Measurements from ENCODE around the gene ZNF576. TPM values are rescaled to one million over a fixed set of nuclear protein-coding genes. Genes with fewer than 3 reads are reported as not detected.

Gene ZNF576
- total RNA-seq, 1 experiment from 2014 or later = 6.2 TPM

- Histone ChIP-seq H3K4me1 (ENCODE audit: low read length) (peaks cover 15% of the 10 kb centered on the region), H3K27ac (ENCODE audit: low read length) (no peak overlapping the region), H3K4me3 (ENCODE audit: low read length) (no peak overlapping the region), H3K79me2 (ENCODE audit: low read length) (peaks cover 63% of the 10 kb centered on the region), H3K9ac (ENCODE audit: low read length) (no peak overlapping the region), H4K20me1 (ENCODE audit: insufficient read depth, low read depth, low read length) (peaks cover 9% of the 10 kb centered on the region; the same call in 1 of the 2 replicates), H3K27me3 (ENCODE audit: low read length) (no peaks in the 10 kb centered on the region), H2AFZ (ENCODE audit: low read length) (no peak overlapping the region), H3K9me3 (ENCODE audit: low read length) (no peaks in the 10 kb centered on the region), H3K36me3 (ENCODE audit: insufficient read depth, low read length) (peaks cover 3% of the 10 kb centered on the region), H3K9me2 (replicated peaks; ENCODE audit: insufficient read depth, low read length) (no peaks in the 10 kb centered on the region), H3K4me2 (ENCODE audit: low read depth, low read length, poor library complexity, severe bottlenecking) (no peak overlapping the region)
- no peak for DNase-seq
These were observed 14.1 kb downstream of the ZNF576 start for GRCh38 chr19:43610493-43610892.

GRCh38 chr19:43611788-43612187, 15.4 kb downstream of the ZNF576 start, which contains the start of gene SRRM5:
Gene SRRM5 (plus strand): TSS chr19:43612088. CDS start chr19:43612122, 34 bp downstream.
- no peaks in the 10 kb centered on the region for H3K9me3 ChIP-seq (ENCODE audit: low read length)
- H3K9ac ChIP-seq (ENCODE audit: low read length) = no peak within 1 kb of the TSS
- peaks cover 75% of the 10 kb centered on the region for H3K79me2 ChIP-seq (ENCODE audit: low read length)
- DNase-seq = no peak
- H3K9me2 ChIP-seq (replicated peaks; ENCODE audit: insufficient read depth, low read length) = no peaks in the 10 kb centered on the region
- H3K4me3 ChIP-seq (ENCODE audit: low read length) = no peak within 1 kb of the TSS
- H3K36me3 ChIP-seq (ENCODE audit: insufficient read depth, low read length) = peaks cover 3% of the 10 kb centered on the region
- peaks cover 9% of the 10 kb centered on the region for H3K4me1 ChIP-seq (ENCODE audit: low read length)
- no peak within 1 kb of the TSS for H3K27ac ChIP-seq (ENCODE audit: low read length)
- no peaks in the 10 kb centered on the region for H3K27me3 ChIP-seq (ENCODE audit: low read length)
- peaks cover 9% of the 10 kb centered on the region; the same call in 1 of the 2 replicates for H4K20me1 ChIP-seq (ENCODE audit: insufficient read depth, low read depth, low read length)
- H2AFZ ChIP-seq (ENCODE audit: low read length) = no peak within 1 kb of the TSS
- H3K4me2 ChIP-seq (ENCODE audit: low read depth, low read length, poor library complexity, severe bottlenecking) = no peak within 1 kb of the TSS

GRCh38 chr19:43612374-43612773, 16.0 kb downstream of the ZNF576 start:
- Histone ChIP-seq H3K4me3 (ENCODE audit: low read length) (no peak overlapping the region), H3K9me2 (replicated peaks; ENCODE audit: insufficient read depth, low read length) (no peaks in the 10 kb centered on the region), H3K4me1 (ENCODE audit: low read length) (peaks cover 3% of the 10 kb centered on the region), H3K79me2 (ENCODE audit: low read length) (peaks cover 81% of the 10 kb centered on the region), H4K20me1 (ENCODE audit: insufficient read depth, low read depth, low read length) (0 out of 2 replicates have a peak, but pooled peaks cover 9% of the 10 kb centered on the region), H3K4me2 (ENCODE audit: low read depth, low read length, poor library complexity, severe bottlenecking) (no peak overlapping the region), H3K9me3 (ENCODE audit: low read length) (no peaks in the 10 kb centered on the region), H3K27me3 (ENCODE audit: low read length) (no peaks in the 10 kb centered on the region), H3K27ac (ENCODE audit: low read length) (no peak overlapping the region), H3K9ac (ENCODE audit: low read length) (no peak overlapping the region), H2AFZ (ENCODE audit: low read length) (no peak overlapping the region), H3K36me3 (ENCODE audit: insufficient read depth, low read length) (peaks cover 3% of the 10 kb centered on the region)
- DNase-seq = no peak

- H3K27ac ChIP-seq (ENCODE audit: low read length) = no peak overlapping the region
- H3K9me3 ChIP-seq (ENCODE audit: low read length) = no peaks in the 10 kb centered on the region
- H3K36me3 ChIP-seq (ENCODE audit: insufficient read depth, low read length) = peaks cover 3% of the 10 kb centered on the region
- H3K9me2 ChIP-seq (replicated peaks; ENCODE audit: insufficient read depth, low read length) = no peaks in the 10 kb centered on the region
- H4K20me1 ChIP-seq (ENCODE audit: insufficient read depth, low read depth, low read length) = 0 out of 2 replicates have a peak, but pooled peaks cover 7% of the 10 kb centered on the region
- no peak overlapping the region for H2AFZ ChIP-seq (ENCODE audit: low read length)
- H3K4me1 ChIP-seq (ENCODE audit: low read length) = peaks cover 21% of the 10 kb centered on the region
- no peak overlapping the region for H3K4me2 ChIP-seq (ENCODE audit: low read depth, low read length, poor library complexity, severe bottlenecking)
- H3K79me2 ChIP-seq (ENCODE audit: low read length) = peaks cover 89% of the 10 kb centered on the region
- H3K27me3 ChIP-seq (ENCODE audit: low read length) = no peaks in the 10 kb centered on the region
- H3K9ac ChIP-seq (ENCODE audit: low read length) = no peak overlapping the region
- no peak overlapping the region for H3K4me3 ChIP-seq (ENCODE audit: low read length)
- no peak for DNase-seq
These were observed 19.9 kb downstream of the ZNF576 start for GRCh38 chr19:43616306-43616705.

GRCh38 chr19:43616954-43617353, 20.6 kb downstream of the ZNF576 start:
- peaks cover 21% of the 10 kb centered on the region for H3K4me1 ChIP-seq (ENCODE audit: low read length)
- H3K4me2 ChIP-seq (ENCODE audit: low read depth, low read length, poor library complexity, severe bottlenecking) = no peak overlapping the region
- H3K9me2 ChIP-seq (replicated peaks; ENCODE audit: insufficient read depth, low read length) = no peaks in the 10 kb centered on the region
- H3K27me3 ChIP-seq (ENCODE audit: low read length) = no peaks in the 10 kb centered on the region
- H2AFZ ChIP-seq (ENCODE audit: low read length) = no peak overlapping the region
- H3K4me3 ChIP-seq (ENCODE audit: low read length) = no peak overlapping the region
- DNase-seq = no peak
- H3K9me3 ChIP-seq (ENCODE audit: low read length) = no peaks in the 10 kb centered on the region
- H3K9ac ChIP-seq (ENCODE audit: low read length) = no peak overlapping the region
- H4K20me1 ChIP-seq (ENCODE audit: insufficient read depth, low read depth, low read length) = 0 out of 2 replicates have a peak, but pooled peaks cover 2% of the 10 kb centered on the region
- no peak overlapping the region for H3K27ac ChIP-seq (ENCODE audit: low read length)
- H3K79me2 ChIP-seq (ENCODE audit: low read length) = peaks cover 82% of the 10 kb centered on the region
- peaks cover 3% of the 10 kb centered on the region for H3K36me3 ChIP-seq (ENCODE audit: insufficient read depth, low read length)

- Histone ChIP-seq H3K9me3 (ENCODE audit: low read length) (no peaks in the 10 kb centered on the region), H2AFZ (ENCODE audit: low read length) (peak overlapping the region; percentile 85; the same call in 1 of the 2 replicates), H3K27me3 (ENCODE audit: low read length) (no peaks in the 10 kb centered on the region), H3K9me2 (replicated peaks; ENCODE audit: insufficient read depth, low read length) (no peaks in the 10 kb centered on the region), H3K9ac (ENCODE audit: low read length) (peak overlapping the region; percentile 96), H3K79me2 (ENCODE audit: low read length) (peaks cover 63% of the 10 kb centered on the region), H3K27ac (ENCODE audit: low read length) (peak overlapping the region; percentile 93), H3K36me3 (ENCODE audit: insufficient read depth, low read length) (no peaks in the 10 kb centered on the region), H3K4me1 (ENCODE audit: low read length) (peaks cover 21% of the 10 kb centered on the region), H4K20me1 (ENCODE audit: insufficient read depth, low read depth, low read length) (no peaks in the 10 kb centered on the region), H3K4me2 (ENCODE audit: low read depth, low read length, poor library complexity, severe bottlenecking) (peak overlapping the region; percentile 91), H3K4me3 (ENCODE audit: low read length) (peak overlapping the region; percentile 91)
- DNase-seq = peak; percentile 88
These were observed 22.5 kb downstream of the ZNF576 start for GRCh38 chr19:43618921-43619261.

GRCh38 chr19:43619262-43620060, 23.1 kb downstream of the ZNF576 start, which contains the start of gene ZNF428:
Gene ZNF428 (minus strand): TSS chr19:43619629. CDS start chr19:43614304, 5,325 bp downstream.
- H3K9me2 ChIP-seq (replicated peaks; ENCODE audit: insufficient read depth, low read length) = no peaks in the 10 kb centered on the region
- H3K4me3 ChIP-seq (ENCODE audit: low read length) = peak within 1 kb of the TSS; percentile 91
- DNase-seq = peak; percentile 98
- H4K20me1 ChIP-seq (ENCODE audit: insufficient read depth, low read depth, low read length) = no peaks in the 10 kb centered on the region
- no peaks in the 10 kb centered on the region for H3K27me3 ChIP-seq (ENCODE audit: low read length)
- H3K4me2 ChIP-seq (ENCODE audit: low read depth, low read length, poor library complexity, severe bottlenecking) = peak within 1 kb of the TSS; percentile 91
- peak within 1 kb of the TSS; percentile 85; the same call in 1 of the 2 replicates for H2AFZ ChIP-seq (ENCODE audit: low read length)
- peak within 1 kb of the TSS; percentile 93 for H3K27ac ChIP-seq (ENCODE audit: low read length)
- H3K79me2 ChIP-seq (ENCODE audit: low read length) = peaks cover 57% of the 10 kb centered on the region
- H3K4me1 ChIP-seq (ENCODE audit: low read length) = peaks cover 21% of the 10 kb centered on the region
- H3K9me3 ChIP-seq (ENCODE audit: low read length) = no peaks in the 10 kb centered on the region
- peak within 1 kb of the TSS; percentile 96 for H3K9ac ChIP-seq (ENCODE audit: low read length)
- no peaks in the 10 kb centered on the region for H3K36me3 ChIP-seq (ENCODE audit: insufficient read depth, low read length)
